ENCODE results near the gene TRIM42. TPM values are rescaled to one million over a fixed set of nuclear protein-coding genes. Genes with fewer than 3 reads are reported as not detected.

The TRIM42 gene
- total RNA-seq, 1 experiment from 2014 or later, result not detected

- no peak for DNase-seq (ENCODE audit: low read depth)
Observed at GRCh38 chr3:140710711-140711389, 33.0 kb downstream of the TRIM42 start.

- no peak for DNase-seq (ENCODE audit: low read depth)
Observed at GRCh38 chr3:140711390-140712035, 33.6 kb downstream of the TRIM42 start.

- DNase-seq (ENCODE audit: low read depth), result no peak
Observed at GRCh38 chr3:140712301-140712700, 34.4 kb downstream of the TRIM42 start.

GRCh38 chr3:140715035-140715434 is 37.2 kb downstream of the TRIM42 start:
- no peak for DNase-seq (ENCODE audit: low read depth)

GRCh38 chr3:140717921-140718320 is 40.1 kb downstream of the TRIM42 start:
- no peak for DNase-seq (ENCODE audit: low read depth)

GRCh38 chr3:140719841-140720614 is 42.2 kb downstream of the TRIM42 start:
- no peak for DNase-seq (ENCODE audit: low read depth)

- DNase-seq (ENCODE audit: low read depth), result no peak
Observed at GRCh38 chr3:140723576-140723975, 45.7 kb downstream of the TRIM42 start.

GRCh38 chr3:140724856-140725812 is 47.3 kb downstream of the TRIM42 start:
- no peak for DNase-seq (ENCODE audit: low read depth)

- no peak for DNase-seq (ENCODE audit: low read depth)
Observed at GRCh38 chr3:140726066-140726465, 48.2 kb downstream of the TRIM42 start.

- peak; percentile 7 for DNase-seq (ENCODE audit: low read depth)
Observed at GRCh38 chr3:140727886-140728285, 50.0 kb downstream of the TRIM42 start.

- no peak for DNase-seq (ENCODE audit: low read depth)
Observed at GRCh38 chr3:140731440-140732119, 53.7 kb downstream of the TRIM42 start.

- no peak for DNase-seq (ENCODE audit: low read depth)
Observed at GRCh38 chr3:140733623-140734022, 55.8 kb downstream of the TRIM42 start.

- peak; percentile 55 for DNase-seq (ENCODE audit: low read depth)
Observed at GRCh38 chr3:140736863-140737460, 59.1 kb downstream of the TRIM42 start.

GRCh38 chr3:140742116-140742515 is 64.3 kb downstream of the TRIM42 start:
- DNase-seq (ENCODE audit: low read depth), result no peak

GRCh38 chr3:140748171-140748570 is 70.3 kb downstream of the TRIM42 start:
- DNase-seq (ENCODE audit: low read depth), result no peak

GRCh38 chr3:140748903-140749302 is 71.0 kb downstream of the TRIM42 start:
- no peak for DNase-seq (ENCODE audit: low read depth)
